HG03095 (cell line): ENCODE measurements around the gene RAB15.
A peak's percentile ranks its signal among the peaks of the same experiment; 100 is the strongest.

Experiments used
- ATAC-seq: cut with Tn5 transposase; IDR thresholded peaks from one replicate; pipeline ENCODE4 v1.9.1; 2021; ENCODE audit warnings: moderate library complexity; ENCODE audit not compliant: unreplicated experiment

The RAB15 gene

DNA sequence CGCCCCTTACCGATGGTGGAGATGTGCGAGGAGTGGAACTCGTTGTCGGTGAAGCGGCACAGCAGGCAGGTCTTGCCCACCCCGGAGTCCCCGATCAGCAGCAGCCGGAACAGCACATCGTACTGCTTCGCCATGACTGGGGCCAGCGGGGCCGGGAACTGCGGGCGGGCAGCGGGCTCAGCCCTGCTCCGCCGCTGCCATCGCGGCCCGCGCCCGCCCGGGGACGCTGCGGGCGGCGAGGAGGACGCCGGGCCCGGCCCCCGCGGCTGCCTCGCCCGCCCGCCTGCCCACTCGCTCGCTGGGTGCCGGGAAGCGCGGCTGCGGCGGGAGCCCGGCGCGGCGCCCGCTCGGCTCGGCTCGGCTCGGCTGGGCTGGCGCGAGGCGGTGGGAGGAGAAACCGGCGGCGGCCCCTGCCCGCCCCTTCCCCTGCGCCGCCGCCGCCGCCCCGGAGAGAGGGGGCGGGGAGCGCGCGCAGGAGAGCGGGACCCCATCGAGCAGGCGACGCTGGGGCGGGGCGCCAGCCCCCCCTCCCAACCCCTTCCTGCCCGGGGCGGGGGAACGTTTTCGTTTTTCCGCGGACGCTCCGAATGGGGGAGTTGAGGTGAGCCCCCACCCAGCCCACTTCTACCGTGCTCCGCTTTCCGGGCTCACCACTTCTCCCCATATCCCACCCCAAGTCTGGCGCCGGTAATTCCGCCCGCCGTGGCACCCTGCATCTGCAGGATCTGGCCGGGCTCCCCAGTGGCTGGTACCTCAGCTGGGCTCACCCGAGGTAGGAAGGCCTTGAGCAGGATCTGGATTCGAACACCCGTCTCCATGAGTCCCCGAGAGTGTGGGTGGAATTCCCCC lies at the start of gene RAB15:
TSS of gene RAB15 (minus strand) at position 394 of the 849 bp plus-strand sequence. CDS start at position 134, 260 bp downstream.
- no peak for ATAC-seq

DNA sequence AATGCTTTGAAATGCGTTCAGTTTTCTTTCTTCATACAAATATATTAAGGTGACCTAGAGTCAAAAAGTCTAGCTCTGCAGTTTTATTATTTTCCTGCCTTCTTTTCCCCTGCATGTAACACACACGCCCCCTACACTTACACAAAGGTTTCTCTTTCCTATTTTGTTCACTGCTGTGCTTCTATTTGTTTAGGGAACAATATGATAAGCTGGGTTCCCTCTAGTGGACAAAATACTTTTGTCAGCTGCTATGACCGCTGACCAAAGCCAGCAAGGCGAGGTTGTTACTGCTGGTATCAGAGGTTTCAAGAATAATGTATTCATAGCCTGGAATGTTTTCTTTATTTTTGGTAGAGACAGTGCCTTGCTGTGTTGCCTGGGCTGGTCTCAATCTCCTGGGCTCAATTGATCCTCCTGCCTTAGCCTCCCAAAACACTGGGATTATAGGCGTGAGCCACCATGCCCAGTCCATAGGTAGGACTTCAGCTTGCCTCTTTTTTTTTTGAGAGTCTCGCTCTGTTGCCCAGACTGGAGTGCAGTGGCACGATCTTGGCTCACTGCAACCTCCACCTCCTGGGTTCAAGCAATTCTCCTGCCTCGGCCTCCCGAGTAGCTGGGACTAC lies 47.9 kb upstream of the RAB15 start:
- peak; percentile 60 for ATAC-seq

DNA sequence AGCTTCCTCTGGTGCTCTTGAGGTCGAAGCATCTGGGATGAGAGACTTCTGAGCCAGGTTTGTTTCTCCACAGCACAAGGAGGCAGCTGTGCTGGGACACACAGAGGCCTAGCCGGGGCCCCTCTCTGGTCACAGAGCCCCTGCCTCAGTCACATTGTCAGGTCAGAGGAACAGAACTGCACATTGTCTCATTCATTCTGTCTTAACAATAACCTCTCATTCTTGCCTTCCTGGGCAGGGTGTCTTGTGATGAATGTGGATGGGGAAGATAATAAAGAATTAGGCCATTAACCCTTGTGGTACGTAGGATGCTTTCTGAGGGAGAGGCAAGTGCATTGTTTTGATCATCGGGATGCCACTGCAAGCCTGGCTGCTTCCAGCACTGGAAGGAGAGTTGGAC lies 44.3 kb upstream of the RAB15 start:
- ATAC-seq: no peak

DNA sequence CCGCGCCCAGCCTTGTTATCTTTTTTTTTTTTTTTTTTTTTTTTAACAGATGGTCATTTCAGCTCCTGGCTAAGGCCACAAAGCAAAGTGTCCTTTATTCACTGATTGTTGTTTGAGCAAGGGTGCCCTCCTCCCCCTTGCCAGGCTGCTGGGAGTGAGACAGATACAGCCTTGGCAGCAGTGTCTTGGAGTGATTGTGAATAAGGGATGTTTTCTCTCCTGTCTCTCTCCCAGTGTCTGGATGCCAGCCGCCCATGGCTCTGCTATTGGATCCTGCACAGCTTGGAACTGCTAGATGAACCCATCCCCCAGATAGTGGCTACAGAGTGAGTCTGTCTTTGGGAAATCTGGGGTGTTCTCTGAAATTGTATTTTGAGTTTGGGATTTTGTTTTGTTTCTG lies 43.3 kb upstream of the RAB15 start:
- ATAC-seq: no peak

DNA sequence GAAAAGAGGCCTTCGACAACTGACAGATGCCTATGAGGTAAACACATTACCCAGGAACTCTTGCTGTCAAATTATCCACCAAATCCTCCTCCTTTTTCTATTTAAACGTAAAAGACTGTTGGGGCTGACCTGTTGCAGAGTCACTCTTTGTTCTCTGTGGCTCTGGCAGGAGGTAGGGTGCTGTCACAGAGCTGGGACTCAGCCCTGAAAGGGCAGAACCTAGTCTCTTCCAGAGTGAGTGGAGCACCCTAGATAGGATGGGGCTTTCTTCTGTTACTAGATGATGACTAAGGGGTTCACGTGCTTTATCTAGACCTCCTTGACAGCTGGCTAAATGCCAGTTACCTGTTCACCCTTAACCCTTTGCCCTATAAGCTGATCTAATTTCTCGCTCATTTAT lies 40.2 kb upstream of the RAB15 start:
- no peak for ATAC-seq

DNA sequence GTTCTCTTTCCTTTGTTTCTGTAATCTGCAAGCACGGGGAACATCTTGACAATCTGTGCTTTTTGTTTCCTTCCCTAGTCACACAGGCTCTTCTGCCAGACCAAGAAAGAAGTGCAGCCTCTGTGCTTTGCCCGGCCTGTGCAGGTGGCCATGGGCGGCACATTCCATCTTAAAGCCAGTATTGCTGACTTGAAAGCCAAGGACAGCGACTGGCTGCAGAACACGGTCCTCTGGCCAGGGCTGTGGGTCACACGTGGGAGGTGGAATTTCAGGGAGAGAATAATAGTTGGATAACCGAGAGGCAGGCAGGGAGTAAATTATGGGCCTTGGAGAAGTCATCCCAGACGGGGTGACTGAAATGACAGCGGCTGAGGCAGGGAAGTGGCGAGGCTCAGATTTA lies 39.4 kb upstream of the RAB15 start:
- ATAC-seq: no peak

DNA sequence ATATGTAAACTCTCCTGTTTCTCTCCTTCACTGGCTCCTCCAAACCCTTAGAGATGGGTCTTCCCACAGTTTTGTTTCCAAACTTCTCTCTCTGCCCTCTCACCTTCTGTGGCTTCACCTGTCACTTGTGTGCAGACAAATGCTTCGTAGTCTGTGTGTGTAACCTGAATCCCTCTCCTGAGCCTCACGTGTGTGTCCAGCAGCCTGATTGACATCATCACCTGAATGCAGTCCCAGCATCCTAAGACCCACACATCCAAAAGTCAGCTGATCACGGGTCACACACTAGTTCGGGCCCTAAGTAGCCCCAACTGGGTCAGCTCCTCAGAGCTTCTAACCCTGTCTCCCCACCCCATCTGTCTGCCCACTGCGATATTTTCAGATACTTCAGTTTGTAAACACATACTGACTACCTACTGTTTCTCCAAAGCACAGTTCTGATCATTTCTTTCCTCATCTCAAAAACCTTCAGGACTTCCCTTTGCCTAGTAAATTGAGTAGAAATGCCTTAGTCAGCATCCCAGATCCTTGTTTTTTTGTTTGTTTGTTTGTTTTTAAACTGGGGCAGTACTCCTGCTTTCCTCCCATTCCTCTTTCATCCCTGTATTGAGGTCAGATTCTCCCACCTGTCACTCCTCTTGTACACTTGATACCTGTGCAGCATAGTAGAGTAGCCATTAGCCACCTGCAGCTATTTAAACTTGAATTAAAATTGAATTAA lies 38.2 kb upstream of the RAB15 start:
- ATAC-seq: no peak

DNA sequence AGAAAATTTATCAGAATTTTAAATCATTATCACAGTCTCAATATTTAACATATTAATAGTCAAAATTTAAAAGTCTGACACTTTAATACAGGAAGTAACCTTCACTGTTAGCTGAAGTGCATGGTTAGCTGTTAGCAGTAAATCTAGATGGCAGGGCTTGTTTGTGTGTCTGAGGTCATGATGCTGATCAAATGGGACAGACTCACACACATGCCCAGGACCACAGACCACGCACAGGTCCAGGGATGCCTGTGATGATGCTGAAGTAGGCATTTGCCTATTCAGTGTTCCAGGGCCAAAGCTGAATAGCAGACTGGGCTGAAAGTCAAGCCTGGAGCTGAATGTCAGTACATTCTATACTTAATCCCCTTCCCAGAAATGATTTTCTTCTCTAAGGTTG lies 35.1 kb upstream of the RAB15 start:
- no peak for ATAC-seq

DNA sequence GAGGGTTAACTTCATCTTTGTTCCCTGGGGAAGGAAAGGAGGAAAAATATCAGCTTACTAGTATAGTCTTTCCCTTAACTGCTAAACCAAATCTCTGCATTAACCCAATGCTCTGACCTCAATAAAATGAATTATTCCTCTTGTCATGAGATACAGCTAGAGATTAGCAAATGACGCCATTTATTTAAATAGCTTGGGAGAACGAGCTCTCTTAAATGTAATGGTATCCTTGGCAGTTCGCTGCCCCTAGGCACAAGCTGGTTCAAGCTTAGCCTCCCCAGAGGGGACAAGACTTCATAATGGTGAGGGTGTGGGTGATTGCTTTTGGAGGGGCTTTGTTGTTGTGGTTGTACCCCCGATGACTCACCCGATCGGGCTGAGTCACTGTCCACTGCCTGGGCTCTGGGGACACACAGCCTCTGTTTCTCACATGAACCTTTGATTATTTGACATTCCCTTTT lies 34.2 kb upstream of the RAB15 start:
- no peak for ATAC-seq

DNA sequence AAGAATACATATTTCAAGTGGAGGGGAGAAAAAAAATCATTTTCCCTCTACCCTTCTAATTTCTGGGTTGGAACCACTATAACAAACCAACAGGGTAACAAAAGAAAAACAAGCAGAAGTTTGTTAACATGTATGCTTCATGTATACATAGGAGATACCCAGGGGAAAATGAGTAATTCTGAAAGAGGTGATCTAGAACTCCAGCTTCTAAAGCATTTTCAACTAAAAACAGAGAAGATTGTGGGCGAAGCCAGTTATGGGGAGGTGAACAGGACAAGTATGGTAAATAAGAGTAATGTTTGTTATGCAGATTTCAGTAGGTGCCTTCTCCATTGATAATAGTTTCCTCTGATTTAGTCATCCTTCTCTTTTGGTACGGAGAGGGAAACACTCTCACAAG lies 31.3 kb upstream of the RAB15 start:
- ATAC-seq: peak; percentile 66

DNA sequence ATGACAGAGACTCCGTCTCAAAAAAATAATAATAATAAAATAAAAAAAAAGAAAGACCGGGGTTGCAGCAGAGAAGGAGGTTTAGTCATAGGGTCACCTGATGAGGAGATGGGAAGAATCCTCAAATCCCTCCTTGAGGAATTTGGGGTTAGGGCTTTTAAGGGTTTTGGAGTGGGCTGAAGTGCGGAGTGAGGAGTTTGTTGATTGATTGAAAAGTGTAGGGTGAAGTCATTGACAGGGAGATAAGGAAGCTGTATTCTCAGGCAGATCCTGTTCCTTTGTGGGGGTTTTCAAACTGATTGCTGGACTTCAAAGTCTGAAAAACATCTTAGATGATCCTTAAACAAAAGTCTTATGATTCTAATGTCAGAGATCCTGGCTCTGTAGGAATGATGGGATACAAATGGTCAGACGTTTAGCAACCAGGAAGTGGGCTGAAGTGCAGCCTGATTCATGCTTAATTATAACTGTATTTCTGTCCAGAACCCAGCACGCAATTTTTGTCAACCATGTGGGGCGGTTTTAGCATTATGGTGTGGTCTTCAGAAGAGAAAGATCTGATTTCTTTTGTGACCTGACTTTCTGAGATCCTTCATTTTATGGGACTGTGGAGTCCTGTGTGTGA lies 30.6 kb upstream of the RAB15 start:
- ATAC-seq: no peak

DNA sequence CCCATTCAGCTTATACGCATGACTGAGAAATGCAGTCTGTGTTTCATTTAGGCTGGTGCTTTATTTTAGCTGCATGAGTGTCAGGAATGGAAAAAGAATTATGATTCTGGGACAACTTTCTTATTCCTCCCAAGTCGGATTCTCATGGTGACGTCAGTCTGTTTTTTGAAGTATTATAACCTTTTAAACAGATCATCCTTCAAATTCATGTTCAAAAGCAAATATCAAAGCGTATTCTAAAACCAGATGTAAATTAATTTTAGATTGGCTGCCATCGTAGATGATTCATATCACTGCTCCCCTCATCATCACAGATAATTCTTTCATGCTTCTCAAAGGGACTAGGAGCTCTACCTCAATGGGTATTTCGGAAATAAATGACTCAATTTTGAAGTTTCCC lies 29.6 kb upstream of the RAB15 start:
- no peak for ATAC-seq

DNA sequence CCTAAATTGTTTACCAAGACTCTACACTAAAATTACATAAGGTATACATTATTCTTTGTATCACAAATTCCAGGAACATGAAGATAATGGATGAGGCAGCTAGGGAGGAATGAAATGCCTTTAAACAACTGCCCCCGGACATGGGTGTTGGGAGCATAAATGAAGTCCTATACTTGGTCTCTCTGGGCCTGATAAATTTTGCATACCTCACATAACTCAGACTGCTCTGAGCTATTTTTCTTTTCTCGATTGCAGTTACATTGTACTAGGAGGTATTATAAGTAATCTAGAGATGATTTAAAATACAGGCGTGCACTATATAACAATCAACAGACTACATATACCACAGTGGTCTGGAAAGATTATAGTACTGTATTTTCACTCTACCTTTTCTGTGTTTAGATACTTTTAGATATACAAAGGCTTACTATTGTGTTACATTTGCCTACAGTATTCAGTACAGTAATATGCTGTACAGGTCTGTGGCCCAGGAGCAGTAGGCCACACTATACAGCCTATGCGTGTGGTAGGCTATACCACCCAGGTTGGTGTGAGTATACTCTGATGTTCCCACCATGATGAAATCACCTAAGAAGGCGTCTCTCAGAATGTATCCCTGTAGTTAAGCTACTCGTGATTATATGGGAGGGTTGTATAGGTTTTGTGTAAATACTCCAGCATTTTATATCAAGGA lies 28.9 kb upstream of the RAB15 start:
- no peak for ATAC-seq

DNA sequence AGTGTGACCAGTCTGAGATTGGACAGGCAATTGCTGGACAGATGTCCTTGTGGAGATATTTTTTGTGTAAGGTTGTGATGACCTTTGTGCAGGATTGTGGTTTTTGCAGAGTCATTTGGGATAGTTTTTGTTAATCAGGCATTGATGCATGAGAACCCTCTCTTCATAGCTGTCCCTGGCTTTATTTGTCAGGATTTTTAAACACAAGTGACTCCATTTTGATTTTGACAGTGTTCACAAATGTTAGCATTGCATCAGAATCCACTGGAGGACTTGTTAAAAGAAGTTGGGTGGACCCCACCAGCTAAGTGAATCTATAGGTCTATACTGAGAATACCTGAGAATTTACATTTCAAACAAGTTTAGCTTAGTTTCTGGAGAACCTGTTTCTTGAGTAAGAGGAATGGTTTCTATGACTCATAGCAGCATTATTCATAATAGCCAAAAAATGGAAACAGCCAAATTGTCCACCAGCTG lies 26.4 kb upstream of the RAB15 start:
- ATAC-seq: no peak

DNA sequence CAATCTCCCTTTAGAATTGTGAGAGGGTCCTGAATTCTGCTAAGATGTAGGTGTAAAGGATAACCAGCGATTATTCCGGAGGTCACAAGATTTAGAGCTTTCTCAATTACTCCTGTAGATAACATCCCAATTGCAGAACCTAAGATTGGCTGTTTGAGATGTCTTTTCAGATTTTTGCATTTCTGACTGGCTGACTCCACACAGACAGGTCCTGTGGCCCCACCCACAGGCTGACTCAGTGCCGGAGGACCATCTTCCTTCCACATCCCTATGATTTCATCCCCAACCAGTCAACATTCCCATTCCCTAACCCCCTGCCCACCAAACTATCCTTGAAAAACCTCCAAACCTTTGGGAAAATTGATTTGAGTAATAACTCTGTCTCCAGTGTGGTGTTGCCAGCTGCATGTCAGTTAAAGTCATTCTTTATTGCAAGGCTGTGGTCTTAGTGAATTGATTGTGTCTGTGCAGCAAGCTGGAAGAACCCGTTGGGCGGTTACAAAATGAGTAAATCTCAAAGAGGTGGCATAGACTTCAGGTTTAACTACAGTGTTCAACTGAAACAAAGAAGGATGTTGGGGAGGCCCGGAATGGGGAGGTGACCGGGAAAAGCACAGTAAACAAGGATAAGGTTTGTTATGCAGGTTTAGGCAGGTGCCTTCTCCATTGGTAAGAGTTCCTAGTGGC lies 25.1 kb upstream of the RAB15 start:
- ATAC-seq: no peak

DNA sequence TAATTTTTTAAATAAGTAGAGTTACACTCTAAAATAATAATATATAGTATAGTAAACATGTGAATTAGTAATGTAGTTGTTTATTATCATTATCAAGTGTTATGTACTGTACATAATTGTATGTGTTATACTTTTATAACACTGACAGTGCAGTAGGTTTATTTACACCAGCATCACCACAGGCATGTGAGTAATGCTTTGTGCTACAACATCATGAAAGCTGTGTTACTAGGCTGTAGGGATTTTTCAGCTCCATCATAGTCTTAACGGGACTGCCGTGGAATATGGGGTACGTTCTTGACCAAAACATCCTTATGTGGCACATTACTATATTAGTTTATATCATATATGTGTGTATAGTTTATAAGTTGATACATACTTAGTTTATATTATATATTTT lies 23.2 kb upstream of the RAB15 start:
- no peak for ATAC-seq

DNA sequence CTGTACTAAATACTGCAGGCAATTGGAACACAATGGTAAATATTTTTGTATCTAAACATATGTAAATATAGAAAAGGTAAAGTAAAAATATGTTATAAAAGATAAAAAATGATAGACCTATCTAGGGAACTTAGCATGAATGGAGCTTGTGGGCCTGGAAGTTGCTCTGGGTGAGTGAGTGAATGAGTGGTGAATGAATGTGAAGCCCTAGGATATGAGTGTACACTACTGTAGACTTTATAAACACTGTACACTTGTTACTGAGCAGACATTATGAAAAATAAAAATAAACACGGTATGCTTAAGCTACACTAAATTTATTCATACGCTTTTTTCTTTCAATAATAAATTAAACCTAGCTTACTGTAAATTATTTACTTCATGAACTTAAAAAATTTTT lies 22.4 kb upstream of the RAB15 start:
- ATAC-seq: no peak

DNA sequence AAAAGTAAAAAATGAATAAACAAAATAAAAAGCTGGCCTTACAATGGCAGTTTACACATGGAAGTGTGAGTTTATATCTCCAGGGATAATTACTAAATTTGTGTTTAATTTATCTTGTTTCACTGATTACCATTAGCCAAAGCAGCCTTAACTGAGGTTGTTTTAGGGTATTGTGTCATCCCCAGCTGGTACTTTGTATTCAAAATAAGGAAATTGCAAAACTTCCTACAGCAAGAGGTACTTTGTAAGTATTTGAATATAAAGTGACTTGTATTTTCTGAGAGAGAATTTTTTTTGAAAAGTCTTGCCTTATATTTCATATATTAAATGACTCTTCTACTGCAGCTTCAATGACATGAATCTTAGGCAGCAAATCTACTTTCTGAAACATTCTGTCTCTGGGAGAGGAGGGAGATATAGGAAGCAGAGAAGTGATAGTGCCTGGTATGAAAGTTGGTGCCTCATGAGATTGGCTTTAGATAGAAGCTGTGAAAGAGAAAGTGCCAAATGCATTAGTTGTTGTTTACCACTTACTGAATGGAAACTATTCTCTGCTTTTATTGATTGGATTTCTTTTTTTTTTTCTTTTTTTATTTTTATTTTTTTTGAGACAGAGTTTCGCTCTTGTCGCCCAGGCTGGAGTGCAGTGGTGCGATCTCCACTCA lies 21.3 kb upstream of the RAB15 start:
- no peak for ATAC-seq

DNA sequence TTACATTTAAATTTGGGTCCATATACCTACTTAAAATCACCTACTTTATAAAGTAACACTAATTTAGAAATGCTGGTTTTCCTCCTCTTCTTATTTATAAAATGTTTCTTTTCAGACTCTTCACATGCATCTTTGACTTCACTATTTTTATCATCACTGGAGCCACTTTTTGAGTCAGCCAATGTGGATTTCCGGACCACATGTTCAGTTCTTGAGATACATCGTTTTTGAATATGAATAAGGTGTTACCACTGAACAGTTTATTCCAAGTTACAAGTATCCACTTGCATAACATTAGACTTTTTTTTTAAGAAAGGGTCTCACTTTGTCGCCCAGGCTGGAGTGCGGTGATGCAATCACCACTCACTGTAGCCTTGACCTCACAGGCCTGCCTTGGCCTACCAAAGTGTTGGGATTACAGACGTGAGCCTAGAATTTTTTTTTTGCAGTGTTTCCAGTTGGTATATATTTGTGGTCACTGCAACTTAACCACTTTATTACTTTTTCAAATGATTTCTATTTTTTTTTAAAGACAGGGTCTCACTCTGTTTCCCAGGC lies 20.3 kb upstream of the RAB15 start:
- ATAC-seq: no peak
